ENCODE measurements around the gene CDH20.

CDH20 gene

DNA sequence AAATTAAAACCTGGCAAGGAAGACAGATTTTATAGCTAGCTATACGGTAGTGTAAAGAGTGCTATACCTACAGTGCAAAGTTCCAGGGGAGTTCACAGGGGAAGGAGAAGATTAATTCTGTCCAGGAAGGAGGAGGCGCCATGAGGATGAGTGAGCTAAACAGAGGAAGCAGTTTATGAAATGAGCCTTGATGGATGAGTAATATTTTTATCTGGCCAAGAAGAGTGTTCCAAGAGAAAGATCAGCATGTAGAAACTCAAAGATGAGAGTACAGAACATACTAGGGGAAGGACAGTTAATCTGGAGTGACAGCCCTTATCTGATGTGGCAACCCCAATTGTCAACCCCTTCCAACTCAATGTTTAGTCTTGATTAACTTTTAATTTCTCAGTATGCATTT is 54.8 kb downstream of the CDH20 start:
- Histone ChIP-seq H3K18ac (ENCODE audit: low read depth in 1 of 2, low read length in 2 of 2) (no peak overlapping the region), H3K9ac (ENCODE audit: low read length) (no peak overlapping the region), H3K27me3 (ENCODE audit: control insufficient read depth in 1 of 2, insufficient read depth in 1 of 2, low read length in 2 of 2) (no peaks in the 10 kb centered on the region), H3K4me1 (ENCODE audit: control insufficient read depth, insufficient read depth, low read depth, low read length) (no peaks in the 10 kb centered on the region), H3K36me3 (ENCODE audit: control insufficient read depth in 1 of 2, insufficient read depth in 2 of 2, low read depth in 1 of 2, low read length in 2 of 2) (no peaks in the 10 kb centered on the region), H3K27ac (ENCODE audit: low read length, poor library complexity, severe bottlenecking) (no peak overlapping the region), H4K8ac (ENCODE audit: low read length) (no peak overlapping the region), H2BK120ac (ENCODE audit: low read depth, low read length) (no peak overlapping the region), H2AK5ac (ENCODE audit: low read length, severe bottlenecking) (no peak overlapping the region), H3K14ac (ENCODE audit: low read length in 2 of 2) (no peak overlapping the region), H2BK15ac (ENCODE audit: low read depth, poor library complexity, severe bottlenecking) (no peak overlapping the region), H3K79me1 (replicated peaks; ENCODE audit: low read length, poor library complexity, severe bottlenecking) (no peaks in the 10 kb centered on the region), H2BK12ac (ENCODE audit: low read length in 2 of 2) (no peak overlapping the region), H3K4ac (ENCODE audit: low read depth in 1 of 2, low read length in 2 of 2) (no peak overlapping the region), H3K4me2 (ENCODE audit: low read length, poor library complexity, severe bottlenecking) (no peak overlapping the region), H2BK5ac (ENCODE audit: low read depth, low read length, poor library complexity, severe bottlenecking) (no peak overlapping the region), H3K9me3 (ENCODE audit: control insufficient read depth, low read length) (no peaks in the 10 kb centered on the region), H3K4me3 (ENCODE audit: insufficient read depth in 1 of 2, low read depth in 1 of 2, low read length in 2 of 2) (no peak overlapping the region), H3K23ac (ENCODE audit: low read length in 2 of 2) (no peak overlapping the region), H2AFZ (ENCODE audit: low read depth, low read length) (no peak overlapping the region), H4K91ac (ENCODE audit: low read length) (no peak overlapping the region)
- no peak for DNase-seq
- 91% methylated on average over 2 of the region's 2 CpGs for WGBS

DNA sequence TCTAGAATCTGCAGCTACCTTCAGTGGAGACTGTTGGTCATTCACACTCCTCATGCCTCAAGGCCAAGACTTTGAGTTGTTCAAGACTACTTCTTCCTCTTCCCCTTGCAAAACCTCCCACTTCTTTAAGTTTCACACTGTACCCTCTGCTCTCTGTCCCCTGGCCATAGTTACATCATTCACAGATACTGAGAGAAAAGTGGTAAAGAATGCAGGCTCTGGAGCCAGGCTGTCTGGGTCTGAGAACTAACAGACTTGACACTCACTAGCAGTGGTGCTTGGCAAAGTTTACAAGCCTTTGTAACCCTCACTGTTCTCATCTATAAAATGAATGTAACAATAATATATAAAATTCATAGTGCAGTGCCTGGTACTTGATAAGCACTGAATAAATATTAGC is 61.8 kb downstream of the CDH20 start:
- DNase-seq = no peak
- Histone ChIP-seq H2BK12ac (ENCODE audit: low read length in 2 of 2) (no peak overlapping the region), H4K91ac (ENCODE audit: low read length) (no peak overlapping the region), H2AFZ (ENCODE audit: low read depth, low read length) (no peak overlapping the region), H3K4me2 (ENCODE audit: low read length, poor library complexity, severe bottlenecking) (no peak overlapping the region), H2BK120ac (ENCODE audit: low read depth, low read length) (no peak overlapping the region), H3K27me3 (ENCODE audit: control insufficient read depth in 1 of 2, insufficient read depth in 1 of 2, low read length in 2 of 2) (no peaks in the 10 kb centered on the region), H3K23ac (ENCODE audit: low read length in 2 of 2) (no peak overlapping the region), H2BK5ac (ENCODE audit: low read depth, low read length, poor library complexity, severe bottlenecking) (no peak overlapping the region), H3K18ac (ENCODE audit: low read depth in 1 of 2, low read length in 2 of 2) (no peak overlapping the region), H3K4ac (ENCODE audit: low read depth in 1 of 2, low read length in 2 of 2) (no peak overlapping the region), H3K4me3 (ENCODE audit: insufficient read depth in 1 of 2, low read depth in 1 of 2, low read length in 2 of 2) (no peak overlapping the region), H4K8ac (ENCODE audit: low read length) (no peak overlapping the region), H2AK5ac (ENCODE audit: low read length, severe bottlenecking) (no peak overlapping the region), H3K14ac (ENCODE audit: low read length in 2 of 2) (no peak overlapping the region), H3K36me3 (ENCODE audit: control insufficient read depth in 1 of 2, insufficient read depth in 2 of 2, low read depth in 1 of 2, low read length in 2 of 2) (no peaks in the 10 kb centered on the region), H2BK15ac (ENCODE audit: low read depth, poor library complexity, severe bottlenecking) (no peak overlapping the region), H3K79me1 (replicated peaks; ENCODE audit: low read length, poor library complexity, severe bottlenecking) (no peaks in the 10 kb centered on the region), H3K4me1 (ENCODE audit: control insufficient read depth, insufficient read depth, low read depth, low read length) (no peaks in the 10 kb centered on the region), H3K27ac (ENCODE audit: low read length, poor library complexity, severe bottlenecking) (no peak overlapping the region), H3K9me3 (ENCODE audit: control insufficient read depth, low read length) (no peaks in the 10 kb centered on the region), H3K9ac (ENCODE audit: low read length) (no peak overlapping the region)

DNA sequence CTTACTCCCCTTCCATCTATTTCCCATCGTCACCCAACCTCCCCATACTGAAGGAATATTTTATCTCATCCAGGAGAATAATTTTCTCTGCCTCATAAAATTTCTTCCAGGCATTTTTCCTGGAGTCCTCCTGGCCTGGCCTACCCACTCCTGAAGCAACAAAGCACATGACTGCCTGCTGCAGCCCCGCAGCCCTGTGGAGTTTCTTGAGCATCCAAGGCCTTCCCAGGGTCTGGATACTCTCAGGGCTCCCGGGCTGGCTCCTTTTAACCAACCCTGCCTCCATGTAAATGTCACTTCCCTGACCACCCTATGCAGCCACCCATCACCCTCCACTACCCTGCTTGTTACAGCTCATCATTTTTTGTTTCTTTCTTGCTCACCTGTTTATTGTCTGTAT is 64.0 kb downstream of the CDH20 start:
- no peak for DNase-seq
- H3K4me1 ChIP-seq (ENCODE audit: control insufficient read depth, insufficient read depth, low read depth, low read length) = no peaks in the 10 kb centered on the region
- H3K4me2 ChIP-seq (ENCODE audit: low read length, poor library complexity, severe bottlenecking) = no peak overlapping the region
- no peak overlapping the region for H3K23ac ChIP-seq (ENCODE audit: low read length in 2 of 2)
- H3K9me3 ChIP-seq (ENCODE audit: control insufficient read depth, low read length) = no peaks in the 10 kb centered on the region
- no peak overlapping the region for H2BK5ac ChIP-seq (ENCODE audit: low read depth, low read length, poor library complexity, severe bottlenecking)
- H4K91ac ChIP-seq (ENCODE audit: low read length) = no peak overlapping the region
- no peak overlapping the region for H2AK5ac ChIP-seq (ENCODE audit: low read length, severe bottlenecking)
- no peak overlapping the region for H2AFZ ChIP-seq (ENCODE audit: low read depth, low read length)
- no peak overlapping the region for H2BK15ac ChIP-seq (ENCODE audit: low read depth, poor library complexity, severe bottlenecking)
- no peak overlapping the region for H3K9ac ChIP-seq (ENCODE audit: low read length)
- 72% methylated on average over 3 of the region's 3 CpGs for WGBS
- H2BK12ac ChIP-seq (ENCODE audit: low read length in 2 of 2) = no peak overlapping the region
- H2BK120ac ChIP-seq (ENCODE audit: low read depth, low read length) = no peak overlapping the region
- no peaks in the 10 kb centered on the region for H3K36me3 ChIP-seq (ENCODE audit: control insufficient read depth in 1 of 2, insufficient read depth in 2 of 2, low read depth in 1 of 2, low read length in 2 of 2)
- no peaks in the 10 kb centered on the region for H3K27me3 ChIP-seq (ENCODE audit: control insufficient read depth in 1 of 2, insufficient read depth in 1 of 2, low read length in 2 of 2)
- H3K27ac ChIP-seq (ENCODE audit: low read length, poor library complexity, severe bottlenecking) = no peak overlapping the region
- H3K18ac ChIP-seq (ENCODE audit: low read depth in 1 of 2, low read length in 2 of 2) = no peak overlapping the region
- no peaks in the 10 kb centered on the region for H3K79me1 ChIP-seq (replicated peaks; ENCODE audit: low read length, poor library complexity, severe bottlenecking)
- no peak overlapping the region for H3K14ac ChIP-seq (ENCODE audit: low read length in 2 of 2)
- no peak overlapping the region for H3K4ac ChIP-seq (ENCODE audit: low read depth in 1 of 2, low read length in 2 of 2)
- H4K8ac ChIP-seq (ENCODE audit: low read length) = no peak overlapping the region
- H3K4me3 ChIP-seq (ENCODE audit: insufficient read depth in 1 of 2, low read depth in 1 of 2, low read length in 2 of 2) = no peak overlapping the region

DNA sequence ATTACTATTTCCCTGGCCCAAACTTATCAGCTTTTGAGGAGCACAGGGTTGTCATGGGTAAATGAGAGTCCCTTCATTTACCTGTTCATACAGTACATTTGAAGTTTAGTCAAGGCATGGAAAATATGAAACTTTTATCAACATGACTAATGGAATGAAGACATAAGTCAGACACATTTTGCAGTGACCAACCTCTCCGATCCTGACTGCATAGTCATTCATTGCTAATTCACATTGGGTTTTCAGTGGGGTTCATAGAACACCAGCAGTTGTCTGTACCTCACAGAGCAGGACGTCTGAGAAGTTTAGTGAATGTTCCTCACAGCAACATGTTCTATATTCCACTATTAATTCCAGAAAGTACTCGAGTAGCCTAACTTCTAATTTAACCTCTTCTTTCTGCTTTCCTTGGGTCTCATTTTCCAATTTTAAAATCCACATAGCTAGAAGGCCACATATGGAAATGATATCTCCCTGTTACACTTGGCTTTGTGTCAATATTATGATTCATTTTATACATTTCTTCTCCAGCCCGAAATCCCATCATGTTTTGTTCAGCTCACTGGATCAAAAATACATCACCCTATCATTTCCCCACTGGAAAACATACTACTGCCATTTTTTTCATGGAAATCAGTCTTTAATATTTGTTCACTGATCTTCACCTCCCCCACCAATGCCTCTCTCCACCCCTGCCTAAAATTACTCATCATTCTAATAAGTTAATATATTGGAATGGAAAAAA is 65.9 kb downstream of the CDH20 start:
- Histone ChIP-seq H3K4ac (ENCODE audit: low read depth in 1 of 2, low read length in 2 of 2) (no peak overlapping the region), H2BK5ac (ENCODE audit: low read depth, low read length, poor library complexity, severe bottlenecking) (no peak overlapping the region)

More for the DNA sequence above, 65.9 kb downstream of the CDH20 start:
- Histone ChIP-seq H3K4me1 (ENCODE audit: control insufficient read depth, insufficient read depth, low read depth, low read length) (no peaks in the 10 kb centered on the region), H2BK120ac (ENCODE audit: low read depth, low read length) (no peak overlapping the region), H3K4me3 (ENCODE audit: insufficient read depth in 1 of 2, low read depth in 1 of 2, low read length in 2 of 2) (peak overlapping the region in 1 of 2 experiments; percentile 39), H3K4me2 (ENCODE audit: low read length, poor library complexity, severe bottlenecking) (no peak overlapping the region), H3K27ac (ENCODE audit: low read length, poor library complexity, severe bottlenecking) (no peak overlapping the region), H4K91ac (ENCODE audit: low read length) (no peak overlapping the region), H3K14ac (ENCODE audit: low read length in 2 of 2) (no peak overlapping the region), H3K23ac (ENCODE audit: low read length in 2 of 2) (no peak overlapping the region), H3K79me1 (replicated peaks; ENCODE audit: low read length, poor library complexity, severe bottlenecking) (no peaks in the 10 kb centered on the region), H3K36me3 (ENCODE audit: control insufficient read depth in 1 of 2, insufficient read depth in 2 of 2, low read depth in 1 of 2, low read length in 2 of 2) (no peaks in the 10 kb centered on the region), H2AK5ac (ENCODE audit: low read length, severe bottlenecking) (no peak overlapping the region), H3K9me3 (ENCODE audit: control insufficient read depth, low read length) (no peaks in the 10 kb centered on the region), H3K27me3 (ENCODE audit: control insufficient read depth in 1 of 2, insufficient read depth in 1 of 2, low read length in 2 of 2) (no peaks in the 10 kb centered on the region), H2BK12ac (ENCODE audit: low read length in 2 of 2) (no peak overlapping the region), H3K18ac (ENCODE audit: low read depth in 1 of 2, low read length in 2 of 2) (no peak overlapping the region), H2BK15ac (ENCODE audit: low read depth, poor library complexity, severe bottlenecking) (no peak overlapping the region), H2AFZ (ENCODE audit: low read depth, low read length) (no peak overlapping the region), H3K9ac (ENCODE audit: low read length) (peak overlapping the region; percentile 64), H4K8ac (ENCODE audit: low read length) (no peak overlapping the region)
- DNase-seq = no peak
- 84% methylated on average over 4 of the region's 4 CpGs for WGBS

Measured in mesenchymal stem cell (in vitro differentiated cells and primary cell).